GM12875 (cell line): Measurements from ENCODE around the gene LCLAT1.
"Not testable (repeated sequence)": the region's sequence is repeated elsewhere in the genome, so short reads cannot be mapped to it uniquely, and the experiment has no call there.

Experiments used
- H3K4me3 ChIP-seq: one replicate; pipeline ENCODE4 v1.5.1; 2011; ENCODE audit warnings: low read depth, low read length, control low read depth
- CTCF ChIP-seq: IDR thresholded peaks from 2 replicates; pipeline ENCODE4 v1.5.1; 2011; ENCODE audit warnings: low read depth, mild to moderate bottlenecking, control low read depth, inconsistent platforms, low read length, moderate library complexity, borderline replicate concordance; ENCODE audit not compliant: insufficient read depth

LCLAT1 gene

GRCh38 chr2:30509716-30510115 lies 62.7 kb downstream of the LCLAT1 start:
- TF ChIP-seq CTCF = no peak
- no peak overlapping the region for H3K4me3 ChIP-seq

GRCh38 chr2:30510409-30510808 lies 63.4 kb downstream of the LCLAT1 start:
- no peak for TF ChIP-seq CTCF
- H3K4me3 ChIP-seq = no peak overlapping the region

- H3K4me3 ChIP-seq = no peak overlapping the region
- no peak for TF ChIP-seq CTCF
Measured at GRCh38 chr2:30511122-30512083, 64.4 kb downstream of the LCLAT1 start.

GRCh38 chr2:30512243-30512886 lies 65.3 kb downstream of the LCLAT1 start:
- no peak overlapping the region for H3K4me3 ChIP-seq
- no peak for TF ChIP-seq CTCF

GRCh38 chr2:30513649-30514048 lies 66.6 kb downstream of the LCLAT1 start:
- not testable (repeated sequence) for H3K4me3 ChIP-seq

- no peak overlapping the region for H3K4me3 ChIP-seq
- no peak for TF ChIP-seq CTCF
Measured at GRCh38 chr2:30514134-30514847, 67.2 kb downstream of the LCLAT1 start.

- H3K4me3 ChIP-seq = no peak overlapping the region
- TF ChIP-seq CTCF = no peak
Measured at GRCh38 chr2:30514848-30515435, 67.9 kb downstream of the LCLAT1 start.
